HG03469 (cell line): ENCODE results near the gene SYT15.
"Not testable (repeated sequence)": the region's sequence is repeated elsewhere in the genome, so short reads cannot be mapped to it uniquely, and the experiment has no call there.

ENCODE experiments used
- ATAC-seq: cut with Tn5 transposase; IDR thresholded peaks from one replicate; pipeline ENCODE4 v1.9.1; 2021; ENCODE audit warnings: mild to moderate bottlenecking, moderate library complexity, moderate number of reproducible peaks; ENCODE audit not compliant: unreplicated experiment

Gene SYT15

DNA sequence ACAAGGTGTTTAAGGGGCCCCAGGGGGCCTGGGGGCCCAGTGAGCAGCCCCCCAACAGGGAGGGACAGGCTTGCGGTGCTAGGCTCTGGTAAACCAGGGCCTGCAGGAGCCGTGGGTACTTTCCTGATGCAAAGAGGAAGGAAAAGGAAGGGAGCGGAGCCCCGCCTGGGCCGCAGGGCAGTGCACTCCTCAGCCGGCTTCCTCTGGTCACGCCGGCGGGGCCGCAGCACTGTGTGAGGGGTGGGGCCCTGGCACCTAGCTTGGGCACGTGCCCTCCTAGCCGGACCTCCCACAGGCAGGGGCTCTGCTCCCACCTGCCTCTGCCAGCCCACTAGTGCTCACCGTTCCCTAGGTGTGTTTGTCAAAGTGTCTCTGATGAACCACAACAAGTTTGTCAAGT is 6.3 kb downstream of the SYT15 start:
- ATAC-seq = not testable (repeated sequence)

DNA sequence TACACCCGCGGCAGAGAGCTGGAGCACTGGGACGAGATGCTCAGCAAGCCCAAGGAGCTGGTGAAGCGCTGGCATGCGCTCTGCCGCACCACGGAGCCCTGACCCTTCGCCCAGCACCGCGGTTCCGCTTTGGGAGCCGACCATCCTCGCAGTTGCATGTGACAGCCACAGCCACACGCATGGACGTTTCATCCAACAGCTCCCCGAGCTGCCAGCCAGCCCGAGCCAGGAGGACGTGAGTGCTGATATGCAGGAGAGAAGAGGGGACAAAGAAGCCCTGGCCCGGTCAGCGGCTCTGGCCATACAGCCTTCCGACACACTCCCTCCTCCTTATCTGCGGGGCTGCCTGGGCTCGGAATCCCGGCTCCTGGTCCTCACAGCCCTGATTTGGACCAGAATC is 8.6 kb downstream of the SYT15 start:
- not testable (repeated sequence) for ATAC-seq

DNA sequence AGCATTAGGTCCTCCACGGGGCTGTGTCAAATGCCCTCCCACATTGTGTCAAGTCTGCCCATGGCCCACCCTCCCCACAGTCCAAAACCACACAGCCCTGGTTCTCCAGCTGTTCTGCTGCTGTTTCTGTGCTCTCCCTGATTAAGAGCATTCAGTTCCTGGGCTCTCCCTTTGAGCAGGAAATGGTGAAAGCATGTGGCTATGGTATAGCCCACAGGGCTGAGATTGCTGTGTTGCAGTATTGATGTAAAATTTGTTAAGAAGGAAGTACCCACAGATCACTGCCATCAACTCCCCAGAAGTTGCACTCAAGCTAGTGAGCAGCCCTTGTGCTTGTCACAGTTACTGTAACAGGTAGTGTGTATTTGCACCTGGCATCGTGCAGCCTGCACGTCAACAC is 9.3 kb downstream of the SYT15 start:
- not testable (repeated sequence) for ATAC-seq

DNA sequence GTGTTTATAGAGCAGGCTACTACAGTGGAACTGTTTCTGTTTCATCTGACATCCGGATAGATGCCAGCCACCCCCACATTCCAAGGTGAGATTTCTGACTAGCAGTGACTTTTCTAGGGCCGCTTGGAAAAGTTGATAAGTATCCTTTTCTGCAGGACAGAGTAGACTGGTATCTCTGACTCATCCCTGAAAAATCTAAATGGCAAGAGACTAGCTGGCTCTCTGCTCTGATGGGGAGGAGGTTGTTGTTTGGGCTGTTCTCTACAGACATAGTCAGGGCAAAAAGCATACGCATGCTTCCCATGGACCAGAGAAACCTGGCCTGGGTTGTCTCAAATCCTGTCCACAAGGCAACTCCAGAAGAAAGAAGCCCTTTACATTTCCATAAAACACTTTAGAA is 10.7 kb downstream of the SYT15 start:
- not testable (repeated sequence) for ATAC-seq

DNA sequence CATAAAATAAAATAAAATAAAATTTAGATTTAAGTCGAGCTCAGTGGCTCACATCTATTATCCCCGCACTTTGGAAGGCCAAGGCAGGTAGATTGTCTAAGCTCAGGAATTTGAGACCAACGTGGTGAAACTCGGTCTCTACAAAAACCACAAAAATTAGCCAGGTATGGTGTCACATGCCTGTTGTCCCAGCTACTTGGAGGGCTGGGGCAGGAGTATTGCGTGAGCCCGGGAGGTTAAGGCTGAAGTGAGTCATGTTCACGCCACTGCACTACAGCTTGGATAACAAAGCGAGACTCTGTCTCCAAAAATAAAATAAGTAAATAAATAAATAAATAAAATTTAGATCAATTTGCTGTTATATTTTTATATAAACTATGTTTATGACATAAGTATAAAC is 12.1 kb downstream of the SYT15 start:
- ATAC-seq = not testable (repeated sequence)

DNA sequence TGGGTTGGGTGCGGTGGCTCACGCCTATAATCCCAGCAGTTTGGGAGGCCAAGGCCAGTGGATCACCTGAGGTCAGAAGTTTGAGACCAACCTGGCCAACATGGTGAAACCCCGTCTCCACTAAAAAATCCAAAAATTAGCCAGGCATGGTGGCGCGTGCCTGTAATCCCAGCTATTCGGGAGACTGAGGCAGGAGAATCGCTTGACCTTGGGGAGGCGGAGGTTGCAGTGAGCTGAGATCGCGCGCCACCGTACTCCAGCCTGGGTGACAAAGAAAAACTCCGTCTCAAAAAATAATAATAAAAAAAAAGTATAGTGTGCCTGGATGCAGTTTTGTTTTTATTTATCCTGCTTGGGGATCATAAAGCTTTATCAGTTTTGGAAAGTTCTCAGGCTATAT is 14.4 kb downstream of the SYT15 start:
- not testable (repeated sequence) for ATAC-seq

DNA sequence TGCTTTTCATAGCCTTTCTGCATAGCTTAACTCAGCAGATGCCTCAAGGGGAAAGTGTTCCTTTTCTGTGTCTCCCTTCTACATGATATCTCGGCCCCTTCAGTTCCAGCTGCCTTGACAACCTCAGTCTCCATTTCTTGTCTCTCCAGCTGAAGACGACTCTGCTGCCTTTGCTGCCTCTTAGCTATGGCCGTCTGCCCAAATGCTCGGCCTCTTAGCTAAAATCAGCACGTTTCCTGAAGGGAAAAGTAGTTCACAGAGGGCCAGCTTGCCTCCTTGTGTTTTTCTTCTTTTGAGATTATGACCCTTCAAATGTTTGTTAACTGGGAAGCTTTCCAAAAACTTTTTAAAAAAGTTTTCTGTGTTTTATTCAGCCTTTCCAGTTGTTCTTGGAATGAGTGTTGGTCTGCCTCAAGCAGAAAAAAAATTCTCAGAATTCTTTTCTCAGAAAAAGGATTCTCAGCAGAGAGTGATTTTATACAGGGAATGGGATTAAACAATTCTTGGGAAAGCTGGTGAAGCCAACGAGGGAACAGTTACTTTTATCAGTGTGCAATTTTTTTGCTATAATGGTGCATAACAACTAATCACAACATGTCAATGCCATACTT is 15.6 kb downstream of the SYT15 start:
- not testable (repeated sequence) for ATAC-seq

DNA sequence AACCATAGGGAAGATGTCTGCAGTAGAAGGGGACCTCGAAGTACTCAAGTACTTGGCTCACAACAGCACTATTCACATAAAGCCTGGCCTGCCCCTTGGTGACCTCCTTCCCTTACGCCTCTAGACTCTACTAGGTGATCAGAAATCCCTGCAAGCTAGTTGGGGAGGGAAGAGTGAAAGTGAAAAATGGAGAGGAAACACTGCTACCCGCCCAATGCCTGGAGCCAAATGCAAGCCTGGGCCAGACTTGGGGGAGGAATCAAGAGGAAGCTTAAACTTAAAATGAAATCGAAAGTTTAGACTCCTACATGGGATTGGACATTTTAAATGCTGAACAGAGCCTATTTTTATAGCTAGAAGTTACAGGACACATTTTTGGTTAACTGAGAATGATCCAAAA is 17.6 kb downstream of the SYT15 start:
- not testable (repeated sequence) for ATAC-seq

DNA sequence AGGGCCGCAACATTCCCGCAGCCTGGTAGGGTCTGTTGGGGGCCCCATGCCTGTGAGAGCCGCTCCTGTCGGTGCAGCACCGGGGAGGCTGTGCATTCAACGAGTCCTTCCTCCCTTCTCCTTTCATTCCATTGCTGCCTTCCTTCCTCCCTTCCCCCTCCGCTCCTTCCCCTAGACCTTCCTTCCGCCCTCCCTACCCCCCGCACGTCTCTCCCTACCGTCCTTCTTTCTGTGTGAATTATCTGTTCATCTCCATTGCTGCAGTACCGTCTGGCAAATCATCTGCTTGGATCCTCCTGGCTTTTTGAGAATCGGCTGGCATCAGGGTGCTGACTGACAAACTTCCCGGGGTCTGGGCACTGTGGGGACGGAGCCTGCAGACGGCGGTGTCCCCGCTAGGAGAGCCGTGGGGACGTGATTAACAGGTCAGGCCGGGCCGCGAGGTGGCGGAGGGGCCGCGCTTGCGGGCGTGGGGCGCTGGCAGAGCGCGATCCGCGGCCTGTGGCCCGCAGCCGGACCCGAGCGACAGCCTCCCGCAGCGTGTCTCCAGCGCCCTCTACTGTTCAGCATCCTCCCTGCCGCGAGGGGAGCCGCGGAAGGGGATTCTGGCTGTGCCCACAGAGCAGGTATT is 18.8 kb downstream of the SYT15 start:
- peak; percentile 65 for ATAC-seq

DNA sequence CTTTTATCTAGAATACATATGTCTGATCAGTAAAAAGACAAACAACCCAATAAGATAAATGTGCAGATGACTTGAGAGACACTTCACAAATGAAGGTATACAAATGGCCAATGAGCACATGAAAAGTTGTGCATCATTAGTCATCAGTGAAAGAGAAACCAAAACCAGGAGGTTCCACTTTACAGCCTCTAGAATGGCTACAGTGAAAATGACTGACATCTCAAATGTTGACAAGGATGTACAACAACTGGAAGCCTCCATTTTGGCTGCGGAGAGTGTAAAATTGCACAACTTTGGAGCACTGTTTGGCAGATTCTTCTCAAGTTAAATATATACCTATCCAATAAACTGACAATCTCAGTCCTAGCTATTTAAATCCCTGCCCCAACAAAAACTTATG is 21.6 kb downstream of the SYT15 start:
- peak; percentile 47 for ATAC-seq

DNA sequence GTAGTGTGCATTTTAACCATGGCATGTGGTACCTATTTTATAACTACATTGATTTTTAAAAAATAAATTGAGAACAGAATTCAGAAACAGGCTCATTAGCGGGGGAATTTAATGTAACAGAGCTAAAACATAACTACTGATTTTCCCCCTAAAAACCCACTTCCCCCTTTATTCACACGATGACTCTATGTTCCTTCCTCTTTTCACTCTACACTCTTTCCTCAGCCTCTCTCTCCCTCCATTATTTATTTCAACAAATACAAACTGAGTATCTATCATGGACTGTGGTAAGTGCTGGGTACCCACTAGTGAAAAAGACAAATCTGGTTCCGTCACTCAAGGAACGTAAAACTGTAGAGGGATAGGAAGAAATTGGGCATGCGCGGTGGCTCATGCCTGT is 36.6 kb downstream of the SYT15 start:
- ATAC-seq = not testable (repeated sequence)

DNA sequence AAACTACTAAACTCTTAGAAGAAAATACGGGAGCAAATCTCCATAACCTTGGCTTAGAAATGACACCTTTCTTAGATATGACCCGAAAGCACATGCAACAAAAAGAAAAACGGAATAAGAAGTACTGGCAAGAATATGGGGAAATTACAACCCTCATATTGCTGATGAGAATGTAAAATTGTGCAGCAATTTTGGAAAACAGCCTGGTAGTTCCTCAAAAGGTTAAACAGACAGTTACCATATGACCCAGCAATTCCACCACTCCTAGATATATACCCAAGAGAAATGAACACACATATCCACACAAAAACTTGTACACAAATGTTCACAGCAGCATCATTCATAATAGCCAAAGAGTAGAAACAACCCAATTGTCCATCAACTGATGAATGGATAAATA is 37.3 kb downstream of the SYT15 start:
- ATAC-seq = not testable (repeated sequence)

DNA sequence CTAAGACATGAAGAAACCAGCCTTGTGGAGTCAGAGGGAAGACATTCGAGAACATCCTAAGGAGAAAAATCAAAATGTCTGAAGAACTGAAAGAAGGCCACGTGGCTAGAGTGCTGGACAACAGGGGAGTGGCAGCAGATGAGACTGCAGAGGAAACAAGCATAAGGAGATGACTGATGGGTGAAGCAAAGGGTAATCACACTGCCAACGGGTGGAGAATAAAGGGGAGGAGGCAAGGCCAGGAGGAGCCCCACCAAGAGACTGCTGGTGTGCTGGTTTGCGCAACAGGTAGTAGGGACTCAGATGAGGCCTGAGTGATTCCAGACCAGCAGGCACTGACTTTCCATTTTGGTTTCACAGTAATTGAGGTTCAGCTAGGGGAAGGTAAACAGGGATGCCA is 38.2 kb downstream of the SYT15 start:
- ATAC-seq = not testable (repeated sequence)

DNA sequence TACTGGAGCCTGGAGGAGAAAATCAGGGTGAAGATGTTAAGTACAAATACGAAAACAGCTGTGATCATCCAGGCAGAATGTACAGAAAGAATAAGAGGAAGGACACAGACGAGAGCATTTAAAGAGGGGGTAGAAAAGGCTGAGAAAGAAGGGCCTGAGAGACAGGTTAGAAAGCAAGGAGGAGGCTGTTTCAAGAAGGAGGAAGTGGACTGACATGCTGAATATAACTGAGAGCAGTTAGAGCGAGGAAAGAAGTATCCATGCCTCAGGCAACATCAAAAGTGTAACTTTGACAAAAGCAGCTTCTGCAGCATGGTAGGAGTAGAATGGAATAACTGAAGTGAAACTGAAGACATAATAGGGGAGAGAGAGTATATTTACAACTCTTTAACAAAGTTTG is 39.0 kb downstream of the SYT15 start:
- not testable (repeated sequence) for ATAC-seq

DNA sequence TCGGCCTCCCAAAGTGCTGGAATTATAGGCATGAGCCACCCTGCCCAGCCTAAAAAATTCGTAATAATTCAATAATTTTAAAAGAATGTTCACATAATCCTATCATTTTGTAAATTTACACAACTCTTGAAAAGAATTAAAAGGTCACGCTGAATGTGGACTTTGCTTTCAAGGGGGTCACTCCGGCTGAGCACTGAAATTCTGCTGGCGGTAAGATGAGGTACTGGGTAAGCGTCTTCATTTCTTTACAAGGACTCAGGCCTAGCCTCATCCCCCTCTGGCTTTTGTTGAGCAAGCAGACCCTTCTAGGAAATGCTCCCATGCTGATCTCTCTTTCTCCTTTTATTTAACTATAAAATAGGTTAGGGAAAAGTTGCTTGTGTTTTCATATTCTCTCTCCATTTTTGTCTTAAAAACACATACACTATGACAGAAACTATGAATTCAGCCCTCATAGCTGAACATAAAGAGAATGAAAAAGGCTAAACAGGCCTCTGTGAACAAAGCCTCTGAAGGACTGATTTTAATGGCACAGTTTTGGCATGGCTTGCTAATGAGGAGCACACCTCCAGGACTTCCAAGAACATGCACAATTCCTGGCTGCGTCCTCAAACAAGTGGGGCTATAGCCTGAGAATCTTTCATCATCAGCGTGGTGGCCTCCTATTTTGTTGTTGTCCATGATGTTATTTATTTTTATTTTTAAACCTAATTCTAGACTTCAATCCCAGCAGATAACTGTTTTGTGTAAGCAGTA is 45.1 kb downstream of the SYT15 start:
- ATAC-seq = not testable (repeated sequence)

DNA sequence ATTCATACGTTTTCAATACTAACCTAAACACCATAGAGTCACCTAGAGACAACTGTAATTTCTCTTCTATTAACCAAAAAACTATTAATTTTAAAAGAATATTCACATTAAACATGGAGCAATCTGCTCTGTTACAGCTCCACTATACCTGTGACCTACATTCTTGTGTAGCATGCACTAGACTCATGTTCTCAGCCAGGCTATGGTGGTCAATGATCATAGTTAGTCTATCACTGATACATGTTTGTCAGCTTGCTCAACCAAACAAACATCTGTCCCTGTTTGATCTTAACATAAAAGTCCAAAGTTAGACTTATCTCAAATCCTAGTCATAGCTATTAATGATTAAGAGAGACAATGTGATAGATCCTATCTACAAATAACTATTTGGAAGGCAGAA is 50.9 kb downstream of the SYT15 start:
- ATAC-seq = not testable (repeated sequence)

DNA sequence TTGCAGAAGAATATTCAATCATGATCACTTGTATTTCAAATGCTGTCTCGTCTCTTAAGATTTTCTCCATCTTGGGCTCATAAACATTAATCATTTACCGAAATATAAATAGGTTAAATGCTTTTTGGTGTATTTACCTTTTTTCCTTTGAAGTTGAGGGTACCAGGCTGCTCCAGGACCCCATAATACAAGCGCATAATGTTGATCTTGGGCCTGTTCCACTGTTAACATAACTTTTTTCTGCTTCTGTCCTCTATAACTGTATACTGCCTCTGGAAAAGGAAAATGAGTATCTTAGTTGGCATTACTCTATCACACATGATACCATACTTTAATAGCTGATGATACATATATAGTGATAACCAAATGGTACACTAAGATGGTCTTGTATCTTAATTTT is 51.9 kb downstream of the SYT15 start:
- not testable (repeated sequence) for ATAC-seq

DNA sequence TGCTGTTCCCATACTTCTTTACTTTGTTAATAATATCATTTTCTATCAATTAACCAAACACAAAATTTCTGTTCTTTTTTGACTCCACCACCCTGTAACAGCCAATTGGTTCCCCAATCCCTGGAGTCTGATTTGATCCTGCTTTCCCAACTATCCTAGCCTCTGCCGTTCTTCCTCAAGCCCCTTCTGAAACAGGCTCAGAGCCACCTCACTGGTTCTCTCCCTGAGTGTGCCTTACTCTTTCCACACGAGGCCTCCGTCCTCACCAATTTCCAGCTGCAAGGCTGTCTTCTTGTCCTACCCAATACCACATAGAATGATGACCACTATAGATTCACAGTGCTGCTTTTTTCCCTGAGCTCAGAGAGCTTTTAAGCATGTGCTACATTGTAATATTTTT is 52.8 kb downstream of the SYT15 start:
- not testable (repeated sequence) for ATAC-seq

DNA sequence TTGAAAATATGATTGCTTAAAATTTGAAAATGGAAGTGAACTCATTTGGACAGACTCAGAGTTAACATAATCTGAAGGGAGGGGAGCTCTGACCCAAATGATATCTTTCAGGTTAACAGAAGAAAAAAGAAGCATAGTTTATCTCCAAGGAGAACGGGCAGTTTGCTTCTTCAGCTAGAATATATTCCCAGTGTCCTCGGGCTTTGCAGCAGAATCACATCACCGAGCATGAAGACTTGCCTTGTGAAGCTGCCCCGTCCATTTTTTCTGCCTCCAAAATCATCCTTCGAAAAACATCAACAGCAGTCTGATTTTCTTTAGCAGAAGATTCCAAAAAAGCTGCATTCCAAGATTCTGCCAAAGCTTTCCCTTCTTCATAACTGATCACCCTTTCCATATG is 55.8 kb downstream of the SYT15 start:
- ATAC-seq = not testable (repeated sequence)

DNA sequence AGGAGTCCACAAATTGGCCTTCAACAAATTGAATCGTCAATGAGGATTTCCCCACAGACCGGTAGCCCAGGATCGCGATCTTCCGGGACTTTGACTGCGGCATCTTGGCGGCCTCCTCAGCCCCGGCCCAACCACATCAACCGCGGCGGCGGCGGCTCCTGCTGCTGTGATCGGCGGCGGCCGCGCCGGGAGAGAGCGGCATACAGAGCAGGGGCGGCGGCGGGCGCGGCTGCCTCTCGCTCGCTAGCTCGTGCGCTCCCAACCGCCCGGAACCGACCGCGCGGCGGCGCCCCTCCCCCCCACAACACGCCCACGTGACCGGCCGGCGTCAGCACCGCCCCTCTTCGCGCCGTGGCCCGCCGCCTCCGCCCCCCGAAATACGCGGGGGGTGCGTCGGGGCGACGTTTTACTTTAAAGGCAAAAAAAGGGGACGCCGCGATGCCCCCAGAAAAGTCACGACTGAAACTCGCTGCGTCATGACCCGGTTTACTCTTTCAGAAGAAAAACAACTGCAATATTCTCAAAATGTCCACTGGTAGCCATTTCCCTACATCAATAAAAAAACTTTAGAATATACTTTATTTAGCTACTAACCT is 56.5 kb downstream of the SYT15 start:
- ATAC-seq = not testable (repeated sequence)

DNA sequence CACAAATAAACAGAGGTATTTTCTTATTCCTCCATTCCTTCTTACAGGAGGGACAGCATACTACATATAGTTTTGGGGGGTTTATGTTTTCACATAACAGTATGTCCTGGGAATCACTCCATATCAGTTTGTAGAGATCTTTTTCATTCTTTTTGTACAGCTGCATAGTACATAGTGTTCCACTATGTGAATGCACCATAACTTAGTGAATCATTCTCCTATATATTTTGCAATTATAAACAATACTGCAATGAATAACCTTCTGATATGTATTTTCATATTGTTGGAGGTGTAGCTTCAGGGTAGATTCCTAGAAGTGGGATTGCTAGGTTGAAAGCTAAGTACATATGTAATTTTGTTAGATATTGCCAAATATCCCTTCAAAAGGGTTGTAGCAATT is 61.1 kb downstream of the SYT15 start:
- ATAC-seq = not testable (repeated sequence)
